Activated CD4-positive, alpha-beta T cell treated with anti-CD3 and anti-CD28 coated beads for 4 hours (primary cell): Measurements from ENCODE around the gene GLYR1.
A peak's percentile ranks its signal among the peaks of the same experiment; 100 is the strongest.

Experiments used
- DNase-seq, 2 donors: peaks; one replicate each; pipeline ENCODE4 v3.0.0-alpha.2; 2020

GLYR1 gene

GRCh38 chr16:4879049-4879448, 32.0 kb upstream of the GLYR1 start:
- no peak for DNase-seq

GRCh38 chr16:4877380-4877685, 30.2 kb upstream of the GLYR1 start:
- no peak for DNase-seq

- DNase-seq: no peak
These were observed 29.7 kb upstream of the GLYR1 start for GRCh38 chr16:4876646-4877379.

GRCh38 chr16:4874666-4875065, 27.6 kb upstream of the GLYR1 start:
- DNase-seq: no peak

GRCh38 chr16:4873091-4873490, 26.0 kb upstream of the GLYR1 start:
- DNase-seq: no peak

- no peak for DNase-seq
These were observed 24.0 kb upstream of the GLYR1 start for GRCh38 chr16:4871071-4871470.

- no peak for DNase-seq
These were observed 23.1 kb upstream of the GLYR1 start for GRCh38 chr16:4870138-4870671.

GRCh38 chr16:4869147-4869805, 22.2 kb upstream of the GLYR1 start:
- DNase-seq: no peak

- DNase-seq: no peak
These were observed 21.4 kb upstream of the GLYR1 start for GRCh38 chr16:4868535-4868934.

GRCh38 chr16:4868026-4868425, 20.9 kb upstream of the GLYR1 start:
- no peak for DNase-seq

GRCh38 chr16:4866586-4866985, 19.5 kb upstream of the GLYR1 start:
- DNase-seq: no peak

GRCh38 chr16:4865231-4865860, 18.3 kb upstream of the GLYR1 start:
- no peak for DNase-seq

- no peak for DNase-seq
These were observed 17.6 kb upstream of the GLYR1 start for GRCh38 chr16:4864728-4865127.

GRCh38 chr16:4862639-4863038, 15.6 kb upstream of the GLYR1 start:
- DNase-seq: no peak

GRCh38 chr16:4860727-4861342, 13.7 kb upstream of the GLYR1 start:
- no peak for DNase-seq

- DNase-seq: no peak
These were observed 12.8 kb upstream of the GLYR1 start for GRCh38 chr16:4859900-4860255.

- no peak for DNase-seq
These were observed 12.3 kb upstream of the GLYR1 start for GRCh38 chr16:4859190-4859899.

- no peak for DNase-seq
These were observed 8.7 kb upstream of the GLYR1 start for GRCh38 chr16:4855804-4856203.

- no peak for DNase-seq
These were observed 8.3 kb upstream of the GLYR1 start for GRCh38 chr16:4855371-4855770.

GRCh38 chr16:4852221-4852872, 5.3 kb upstream of the GLYR1 start:
- no peak for DNase-seq

- DNase-seq: no peak
These were observed 3.1 kb upstream of the GLYR1 start for GRCh38 chr16:4850211-4850610.

- peak; percentile 22 to 25 for DNase-seq
These were observed 893 bp upstream of the GLYR1 start for GRCh38 chr16:4847774-4848587.
